ENCODE results near the gene DNER.

DNA sequence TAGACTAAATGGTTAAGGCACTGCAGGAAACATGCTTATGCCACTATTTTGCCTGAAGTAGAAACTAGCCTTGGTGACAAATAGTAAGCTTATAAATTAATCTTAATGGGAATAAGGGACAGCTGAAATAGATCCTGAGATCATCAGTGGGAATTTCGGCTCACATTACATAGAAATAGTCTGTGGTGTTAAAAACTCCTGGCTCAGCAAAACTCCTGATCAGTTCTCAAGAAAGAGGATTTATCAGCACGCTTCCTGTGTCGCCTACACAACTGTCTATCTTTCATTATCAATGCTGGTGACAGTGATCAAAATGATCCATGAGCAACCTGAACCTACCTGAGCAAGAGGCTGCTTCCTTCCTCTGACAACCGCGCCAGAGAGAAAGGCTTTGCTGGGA is 17.0 kb upstream of the DNER start:
- TF ChIP-seq CTCF (optimal IDR thresholded peaks at IDR 0.05 in 1 of 3, IDR thresholded peaks at IDR 0.05 in 1 of 3, conservative IDR thresholded peaks at IDR 0.05 in 1 of 3; ENCODE audit: extremely low read depth in 1 of 3, insufficient read depth in 2 of 3, low read length in 3 of 3) (no peak), EZH2 (IDR thresholded peaks at IDR 0.05; ENCODE audit: low read length) (no peak)

Measured in keratinocyte (primary cell).